HG03139 (cell line): Measurements from ENCODE around the gene SSR3.

Source experiments
- ATAC-seq: cut with Tn5 transposase; IDR thresholded peaks from one replicate; pipeline ENCODE4 v1.9.1; 2021; ENCODE audit not compliant: unreplicated experiment

Gene SSR3

DNA sequence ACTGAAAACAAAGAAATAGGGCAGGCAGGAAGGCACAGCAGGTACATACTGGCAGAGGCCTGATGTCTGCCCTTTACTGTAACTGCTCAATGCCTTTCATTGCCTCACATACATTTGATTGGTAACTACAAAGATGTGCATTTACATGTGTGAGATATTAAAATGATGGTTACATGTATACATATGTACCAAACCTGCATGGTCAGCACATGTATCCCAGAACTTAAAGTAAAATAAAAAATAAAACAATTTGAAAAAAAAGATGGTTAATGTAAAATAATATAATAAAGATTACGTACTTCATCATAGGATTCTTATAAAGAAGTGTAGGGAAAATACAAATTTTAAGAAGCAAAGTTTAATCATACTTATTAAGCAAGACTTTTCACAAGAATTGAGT lies 15.1 kb downstream of the SSR3 start:
- ATAC-seq, result no peak

DNA sequence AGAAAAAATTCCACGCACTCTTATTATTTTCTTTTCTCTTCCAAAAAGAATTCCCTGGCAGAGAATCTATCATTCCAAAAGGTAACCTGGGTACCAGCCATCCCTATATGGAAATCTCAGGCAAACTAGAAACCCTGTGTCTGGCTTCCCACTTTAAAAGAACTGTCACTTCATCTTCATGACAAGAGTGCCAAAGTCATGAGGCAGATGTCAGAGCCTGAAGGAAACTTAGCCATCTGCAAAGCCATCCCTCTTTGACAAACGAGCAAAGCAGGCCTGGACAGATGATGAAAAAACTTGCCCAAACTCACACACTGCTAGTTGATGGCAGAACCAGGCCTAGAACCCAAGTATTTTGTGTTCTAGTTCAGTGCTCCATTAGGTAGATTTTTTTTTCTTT lies 15.9 kb downstream of the SSR3 start:
- ATAC-seq, result no peak

DNA sequence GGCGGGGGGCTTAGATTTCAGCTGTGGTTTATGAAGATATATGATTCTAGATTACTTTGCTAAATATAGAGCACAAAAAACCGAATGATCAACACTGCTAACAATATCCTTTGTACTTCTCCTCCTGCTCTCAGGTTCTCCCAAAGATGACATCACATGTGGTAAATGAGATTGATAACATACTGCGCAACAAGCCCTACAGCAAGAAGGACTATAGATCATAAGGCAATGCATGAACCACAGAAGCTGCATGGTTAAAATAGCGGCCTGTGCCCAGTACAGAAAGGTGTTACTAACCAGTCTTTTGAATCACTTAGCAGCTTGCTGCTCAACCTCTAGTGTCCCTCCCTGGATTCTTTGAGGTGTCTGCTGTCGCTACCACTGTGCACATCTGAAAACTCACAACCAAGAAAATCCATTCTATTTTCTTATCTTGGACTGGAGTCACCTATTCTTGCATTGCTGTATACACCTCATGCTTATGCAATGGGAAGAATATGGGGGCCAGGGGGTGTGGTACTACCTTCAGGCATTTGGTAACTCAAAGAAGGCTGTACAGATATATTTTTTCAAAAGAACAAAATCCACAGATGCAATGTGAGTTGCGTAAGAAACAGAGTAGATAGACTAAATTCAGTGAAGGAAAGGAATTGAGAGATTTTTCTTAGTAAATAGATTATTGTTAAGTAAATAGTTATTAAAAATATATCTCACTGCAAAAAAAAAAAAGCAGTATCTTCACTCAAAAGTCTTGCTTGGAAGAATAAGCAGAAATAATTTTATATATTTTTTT lies 18.2 kb downstream of the SSR3 start:
- ATAC-seq, result no peak

DNA sequence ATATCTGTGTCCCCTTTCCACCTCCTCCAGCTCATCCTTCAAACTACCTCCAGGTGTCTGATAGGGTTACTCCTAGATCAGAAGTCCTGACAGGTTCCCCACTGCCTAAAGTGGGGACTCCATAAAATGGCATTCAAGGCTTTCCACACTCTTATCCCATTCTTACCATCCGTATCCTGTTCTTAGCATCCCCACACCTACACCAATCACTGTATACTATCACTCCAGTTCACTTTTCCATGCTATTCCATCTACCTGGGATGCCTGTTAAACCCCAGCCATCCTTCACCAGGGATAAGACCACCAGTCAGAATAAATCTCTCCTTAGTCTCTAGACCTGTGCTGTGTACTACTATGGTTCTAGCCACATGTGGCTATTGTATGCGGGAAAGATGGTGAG lies 19.1 kb downstream of the SSR3 start:
- no peak for ATAC-seq

DNA sequence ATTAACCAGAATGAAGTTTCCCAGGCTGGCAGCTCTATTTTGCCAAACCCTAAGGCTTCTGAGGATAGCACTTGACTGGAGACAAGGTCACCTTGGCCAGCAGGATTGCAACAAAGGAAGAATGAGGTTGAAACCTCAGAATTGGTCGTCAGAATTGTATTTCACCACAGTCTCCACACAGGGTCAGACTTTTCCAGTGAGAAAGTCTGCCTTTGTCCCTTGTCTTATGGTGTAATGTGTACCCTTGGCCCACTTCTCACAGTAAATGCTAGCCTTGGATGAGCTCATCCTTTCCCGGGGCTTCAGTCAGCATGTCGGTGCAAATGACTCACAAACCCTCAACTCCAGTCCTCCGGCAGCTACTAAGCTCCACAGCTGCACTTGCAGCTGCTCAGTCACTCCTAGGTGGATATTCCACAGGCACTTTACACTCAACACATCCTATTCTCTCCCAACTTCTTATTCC lies 19.7 kb downstream of the SSR3 start:
- no peak for ATAC-seq

DNA sequence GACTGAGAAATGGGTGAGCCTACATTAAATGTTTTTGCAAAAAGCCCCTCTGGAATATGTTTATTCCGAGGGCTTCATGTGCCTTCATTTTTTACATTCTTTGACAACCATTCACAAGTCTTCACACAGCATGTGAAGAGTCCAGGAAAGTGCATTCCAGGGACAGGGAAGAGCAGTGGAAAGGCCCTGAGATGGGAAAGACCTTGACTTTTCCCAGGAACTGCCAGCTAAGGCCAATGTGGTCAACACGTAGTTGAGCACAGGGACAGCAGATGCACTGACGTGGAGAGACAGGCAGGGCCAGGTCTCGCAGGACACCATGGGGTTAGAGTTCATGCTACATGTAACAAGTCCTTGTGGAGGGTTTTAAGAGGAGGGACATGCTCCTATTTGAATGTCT lies 21.7 kb downstream of the SSR3 start:
- ATAC-seq, result no peak

DNA sequence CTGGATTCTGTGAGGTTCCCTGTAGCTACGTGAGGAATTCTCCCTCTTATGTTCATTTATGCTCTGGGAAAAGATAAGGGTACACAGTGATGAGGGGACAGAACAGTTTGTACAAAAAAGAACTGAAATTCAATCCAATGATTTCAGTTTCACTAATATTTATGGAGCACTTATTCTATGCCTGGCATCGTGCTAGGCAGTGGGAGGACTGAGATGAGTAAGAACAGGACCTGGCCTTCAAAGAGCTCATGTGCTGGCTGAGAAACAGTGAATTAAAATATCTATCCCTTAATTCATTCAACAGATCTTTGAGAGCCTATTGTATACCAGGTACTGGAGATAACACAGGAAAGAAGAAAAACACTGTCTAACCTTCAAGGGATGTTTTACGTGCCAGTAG lies 22.2 kb downstream of the SSR3 start:
- no peak for ATAC-seq

DNA sequence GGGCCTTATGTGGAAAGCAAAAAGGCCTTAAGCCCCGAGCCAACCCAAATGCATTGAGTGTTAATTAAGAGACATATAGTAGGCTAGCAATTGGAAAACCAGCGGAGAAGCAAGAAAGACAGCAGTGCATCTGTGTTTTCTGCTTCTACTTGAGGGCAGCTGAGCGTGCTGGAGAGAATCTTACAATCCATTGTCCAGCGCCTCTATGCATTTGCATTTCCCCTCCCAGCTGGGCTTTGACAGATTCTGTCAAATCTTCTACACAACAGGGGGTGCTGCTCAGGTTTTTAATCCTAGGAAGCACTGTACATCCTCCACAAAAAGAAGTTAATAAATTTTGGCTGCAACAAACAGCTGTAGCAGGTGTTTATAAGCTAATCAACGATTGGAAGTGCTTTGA lies 23.9 kb downstream of the SSR3 start:
- no peak for ATAC-seq

DNA sequence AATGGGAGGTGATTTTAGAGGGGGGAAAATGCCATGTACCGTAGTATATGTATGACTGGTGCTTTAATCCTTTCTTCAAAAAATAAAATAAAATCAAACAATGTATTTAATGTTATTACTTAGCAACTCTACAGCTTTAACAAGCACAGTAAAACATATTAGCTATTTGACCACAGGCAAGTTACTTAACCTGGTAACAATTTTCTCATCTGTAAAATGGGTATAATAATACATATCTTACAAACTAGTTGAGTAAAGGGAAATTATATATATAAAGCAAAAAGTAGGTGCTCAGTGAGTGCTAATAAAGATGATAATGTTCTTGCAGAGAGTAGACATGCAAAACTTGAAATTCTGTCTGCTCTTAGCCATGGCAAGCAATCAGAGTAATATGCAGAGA lies 27.9 kb downstream of the SSR3 start:
- ATAC-seq, result no peak

DNA sequence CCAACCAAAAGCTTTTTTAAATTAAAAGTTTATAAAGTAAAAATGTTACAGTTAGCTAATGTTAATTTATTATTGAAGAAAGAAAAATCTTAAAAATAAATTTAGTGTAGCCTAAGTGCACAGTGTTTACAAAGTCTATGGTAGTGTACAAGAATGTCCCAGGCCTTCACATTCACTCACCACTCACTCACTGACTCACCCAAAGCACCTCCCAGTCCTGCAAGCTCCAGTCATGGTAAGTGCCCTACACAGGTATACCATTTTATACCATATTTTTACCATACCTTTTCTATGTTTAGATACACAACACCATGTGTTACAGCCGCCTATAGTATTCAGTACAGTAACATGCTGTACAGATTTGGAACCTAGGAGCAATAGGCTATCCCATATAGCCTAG lies 29.1 kb downstream of the SSR3 start:
- ATAC-seq, result no peak

DNA sequence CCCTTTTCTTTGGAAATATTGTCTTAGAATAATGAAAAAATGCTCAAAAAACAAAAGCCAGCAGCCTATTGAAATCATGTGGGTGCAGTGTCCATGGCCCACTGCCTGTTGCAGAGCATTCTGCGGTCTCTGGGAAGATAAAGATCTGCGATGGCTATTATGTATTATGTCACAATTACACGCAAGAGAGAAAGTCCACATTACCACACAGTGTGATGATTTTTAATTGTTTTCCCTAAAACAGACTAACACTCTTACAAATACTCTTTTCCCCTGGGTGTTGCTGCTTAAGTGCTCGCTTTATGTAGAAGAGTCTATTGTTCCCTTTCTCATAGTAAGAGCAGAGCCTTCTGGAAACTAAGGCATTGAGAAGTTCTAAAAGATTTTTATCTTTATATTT lies 32.2 kb downstream of the SSR3 start:
- no peak for ATAC-seq

DNA sequence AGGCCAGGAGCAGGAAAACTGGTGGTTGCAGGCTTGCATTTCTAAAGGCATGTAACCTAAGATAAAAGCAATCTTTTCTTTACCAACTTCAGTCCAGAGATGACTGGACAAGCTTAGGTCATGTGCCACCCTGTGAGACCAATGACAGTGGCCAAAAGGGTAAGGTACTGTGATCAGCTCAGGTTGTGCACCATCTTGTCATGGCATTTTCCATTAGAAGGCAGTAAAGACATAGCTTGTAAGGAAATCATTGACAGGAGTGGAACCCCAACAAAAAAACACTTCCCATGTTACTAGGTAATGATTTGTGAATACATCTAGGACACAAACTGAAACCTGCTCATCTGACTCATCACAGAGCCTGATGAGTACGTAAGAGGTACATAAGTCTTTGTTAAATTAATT lies 35.2 kb downstream of the SSR3 start:
- peak; percentile 80 for ATAC-seq

DNA sequence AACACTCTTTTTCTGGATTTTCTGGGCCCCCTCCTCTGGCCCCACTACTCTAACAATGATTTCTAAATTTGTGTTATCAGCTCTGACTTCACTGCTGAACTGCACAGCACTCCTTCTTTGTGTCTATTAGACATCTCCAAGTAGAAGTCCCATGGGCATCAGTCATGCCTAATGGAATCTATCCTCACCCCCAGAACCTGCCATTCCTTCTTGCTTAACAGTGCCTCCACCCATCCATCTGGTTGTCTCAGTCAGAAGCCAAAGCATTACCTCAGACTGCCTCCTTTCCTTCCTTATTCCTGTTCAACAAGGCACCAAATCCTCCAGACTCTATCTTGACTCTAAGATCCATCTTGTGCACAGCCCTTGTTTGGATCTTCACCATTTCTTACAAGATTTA lies 36.2 kb downstream of the SSR3 start:
- ATAC-seq, result no peak

DNA sequence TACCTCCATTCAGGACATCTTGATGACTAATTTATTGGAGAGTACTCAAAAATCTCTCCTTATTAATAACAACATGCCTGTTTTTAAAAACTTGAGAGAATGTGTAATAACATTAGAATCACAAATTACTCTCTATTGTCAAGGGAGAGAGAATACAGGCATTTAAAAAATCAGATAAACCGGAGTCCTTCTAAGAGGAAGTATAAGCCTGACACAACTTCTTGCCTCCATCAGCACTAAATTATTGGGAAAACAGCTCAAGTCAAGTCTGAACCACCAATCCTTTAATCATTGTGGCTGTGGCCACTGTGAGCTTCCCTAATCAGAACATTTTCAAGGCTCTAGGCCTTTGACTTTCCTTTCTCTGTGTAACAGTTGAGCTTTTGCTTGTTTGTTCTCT lies 38.0 kb downstream of the SSR3 start:
- ATAC-seq, result no peak

DNA sequence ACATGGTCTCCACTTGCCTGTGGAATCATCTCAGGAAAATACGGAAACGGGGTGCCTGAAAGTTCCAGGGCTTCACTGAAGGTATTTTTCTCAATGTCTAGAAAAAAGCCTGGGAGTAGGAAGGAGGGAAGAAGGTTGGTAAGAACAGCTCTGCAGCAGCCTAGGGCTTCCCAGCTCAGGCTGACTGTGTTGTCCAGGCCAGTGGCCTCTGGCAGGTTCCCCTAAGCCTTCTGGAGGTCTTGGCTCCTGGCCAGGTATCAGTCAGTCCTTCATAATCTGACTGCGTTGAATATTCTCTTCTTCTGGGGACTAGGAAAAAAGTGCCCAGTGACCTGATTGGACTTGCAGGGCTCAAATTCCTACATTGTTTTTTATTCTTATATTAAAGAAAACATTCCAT lies 38.6 kb downstream of the SSR3 start:
- ATAC-seq, result no peak

DNA sequence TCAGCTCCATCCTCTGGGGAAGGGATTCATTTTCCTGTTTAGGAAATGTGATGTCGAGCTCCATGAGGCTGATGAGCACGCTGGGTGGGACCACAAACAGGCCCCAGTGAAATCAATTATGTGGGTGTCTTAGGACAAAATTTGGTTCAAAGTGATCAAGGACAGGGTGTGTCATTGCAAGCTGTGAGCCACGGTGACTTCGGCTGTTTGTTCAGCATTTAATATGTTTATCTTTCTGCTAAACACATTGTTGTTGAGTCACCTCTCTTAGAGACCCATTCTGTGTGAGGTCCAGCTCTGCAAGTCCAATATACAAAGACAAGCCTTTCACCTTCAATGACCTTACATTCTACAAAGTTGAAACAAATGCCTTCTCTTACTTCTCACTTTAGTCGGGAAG lies 41.3 kb downstream of the SSR3 start:
- ATAC-seq, result no peak

DNA sequence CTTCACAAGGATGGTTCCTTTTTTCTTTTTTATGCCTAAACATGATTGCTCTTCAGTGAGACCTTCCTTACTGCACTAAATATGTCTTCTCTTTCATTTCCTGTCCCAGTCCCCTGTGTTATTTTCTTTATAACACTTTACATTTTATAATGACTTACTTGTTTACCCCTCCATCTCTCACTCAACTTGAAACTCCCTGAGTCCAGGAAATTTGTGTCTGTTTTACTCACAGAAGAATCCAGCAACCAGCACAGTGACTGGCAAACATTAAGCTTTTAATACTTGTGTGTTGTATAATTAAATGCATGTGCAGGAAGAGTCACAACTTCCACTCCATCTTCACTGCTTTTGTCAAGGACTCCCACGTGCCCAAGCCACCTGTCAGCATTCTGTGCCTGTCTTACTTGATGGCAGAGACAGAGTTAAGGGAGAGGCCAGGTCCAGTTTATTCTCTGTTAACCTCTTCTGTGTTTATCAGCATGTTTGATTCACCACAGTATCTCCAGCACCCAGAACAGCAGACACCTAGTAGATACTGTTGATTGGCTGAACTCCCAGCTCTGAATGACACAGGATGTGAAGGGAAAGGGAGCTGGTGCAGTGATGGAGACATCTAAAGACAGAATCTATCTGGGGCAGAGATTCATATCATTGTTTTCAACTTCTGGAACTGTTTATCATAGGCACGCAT lies 42.8 kb downstream of the SSR3 start:
- no peak for ATAC-seq

DNA sequence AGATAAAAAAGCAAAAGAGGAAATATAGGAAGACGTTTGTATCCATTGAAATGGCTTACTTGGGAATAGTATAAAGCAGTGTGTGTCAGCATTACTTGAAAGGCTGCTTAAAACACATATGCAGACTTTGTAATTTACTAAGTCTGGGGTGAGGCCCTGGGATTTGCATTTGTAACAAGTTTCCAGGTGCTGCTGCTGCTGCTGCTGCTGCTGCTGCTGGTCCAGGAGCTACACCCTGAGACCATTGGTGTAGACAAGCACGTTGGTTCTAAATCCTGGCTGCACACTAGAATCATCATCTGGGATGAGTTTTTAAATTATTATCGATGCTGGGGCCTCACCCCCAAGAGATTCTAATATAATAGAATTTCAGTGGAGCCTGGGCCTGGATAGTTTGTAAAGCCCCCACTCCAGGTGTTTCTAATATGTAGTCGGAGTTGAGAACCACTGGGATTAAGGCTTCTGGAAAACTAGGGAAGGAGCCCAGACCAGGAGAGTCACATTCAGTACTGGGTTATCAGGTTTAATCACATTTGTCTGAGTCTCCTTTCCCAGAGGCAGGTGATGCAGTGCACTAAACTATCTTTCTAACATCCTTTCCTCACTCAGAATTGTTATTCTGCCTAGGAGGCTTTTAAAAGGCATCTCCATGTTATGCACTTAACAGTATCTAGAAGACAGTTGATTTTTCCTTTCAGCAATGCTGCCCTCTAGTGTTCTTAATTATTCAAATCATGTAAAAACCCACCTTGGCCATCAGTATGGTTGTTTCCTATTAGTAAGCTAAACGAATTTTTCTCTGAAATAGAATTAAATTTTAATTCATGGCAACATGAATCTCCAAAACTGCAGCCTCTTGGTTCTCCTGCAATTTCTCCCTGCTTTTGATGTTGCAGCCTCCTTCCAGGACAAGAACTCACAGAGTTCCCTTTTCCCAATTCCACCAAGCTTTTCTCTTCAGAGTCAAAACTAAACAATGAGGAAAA lies 45.4 kb downstream of the SSR3 start:
- ATAC-seq, result no peak

DNA sequence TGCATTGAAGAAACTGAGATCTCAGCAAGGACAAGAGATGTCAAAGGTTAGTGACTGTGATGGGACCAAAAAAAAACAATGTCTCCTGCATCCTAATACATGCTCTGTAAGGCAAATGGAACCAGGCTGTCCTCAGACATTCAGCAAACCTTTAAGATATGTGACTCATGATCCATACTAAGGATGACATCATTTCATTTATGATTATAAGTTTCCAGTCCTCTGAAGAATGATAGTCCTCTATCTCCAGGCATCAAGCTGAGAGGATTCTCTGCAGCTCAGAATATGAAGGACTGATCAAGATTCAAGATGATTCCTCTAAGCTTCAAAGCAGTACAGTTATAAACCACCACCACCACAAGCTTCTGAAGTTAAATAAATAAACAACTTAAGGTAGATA lies 47.6 kb downstream of the SSR3 start:
- no peak for ATAC-seq

DNA sequence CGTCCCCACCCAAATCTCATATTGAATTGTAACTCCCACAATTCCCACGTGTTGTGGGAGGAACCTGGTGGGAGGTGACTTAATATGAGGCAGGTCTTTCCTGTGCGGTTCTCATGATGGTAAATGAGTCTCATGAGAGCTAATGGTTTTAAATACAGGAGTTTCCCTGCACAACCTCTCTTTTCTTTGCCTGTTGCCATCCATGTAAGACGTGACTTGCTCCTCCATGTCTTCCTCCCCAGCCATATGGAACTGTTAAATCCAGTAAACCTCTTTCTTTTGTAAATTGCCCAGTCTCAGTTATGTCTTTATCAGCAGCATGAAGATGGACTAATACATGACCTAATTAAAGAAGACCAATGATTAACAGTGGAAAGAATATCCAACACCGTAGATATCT lies 56.6 kb downstream of the SSR3 start:
- ATAC-seq, result no peak

DNA sequence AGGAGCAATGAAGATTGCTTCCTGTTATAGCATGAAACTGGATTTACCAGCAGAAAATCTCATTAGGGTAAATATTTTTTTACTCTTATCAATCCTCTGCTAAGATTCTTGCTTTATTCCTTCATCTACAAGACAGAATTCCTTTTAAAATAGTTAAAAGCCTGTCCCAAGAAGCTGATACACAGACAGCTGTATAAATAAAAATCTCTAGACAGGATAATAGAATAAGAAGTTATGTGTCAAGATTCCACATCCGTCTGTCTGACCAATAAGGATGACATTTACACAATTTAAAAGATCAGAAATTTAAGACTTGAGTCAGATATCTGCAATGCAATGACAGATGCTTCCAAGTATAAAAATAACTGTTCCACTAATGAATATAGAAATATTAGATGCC lies 57.6 kb downstream of the SSR3 start:
- ATAC-seq, result no peak

DNA sequence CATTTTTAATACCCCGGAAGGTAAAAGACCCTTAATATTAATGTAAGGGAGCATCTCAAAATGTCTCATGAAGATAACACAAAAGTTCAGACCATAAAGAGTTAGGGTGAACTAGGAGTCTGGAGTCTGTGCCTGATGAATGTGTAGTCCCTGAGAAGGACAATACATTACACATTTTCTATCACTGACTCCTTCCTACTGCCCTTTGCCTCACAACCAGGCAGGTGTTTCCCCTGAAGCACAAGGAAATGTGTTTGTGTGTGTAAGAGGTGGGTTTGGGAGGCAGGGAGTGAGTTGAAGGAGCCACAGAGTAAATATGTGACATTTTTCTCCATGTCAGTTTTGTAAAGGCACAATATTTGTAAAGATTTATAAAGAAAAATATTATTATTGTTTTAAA lies 59.1 kb downstream of the SSR3 start:
- ATAC-seq, result no peak
